Measurements from ENCODE around the gene ATP5PO.
A peak's percentile ranks its signal among the peaks of the same experiment; 100 is the strongest.

The ATP5PO gene

DNA sequence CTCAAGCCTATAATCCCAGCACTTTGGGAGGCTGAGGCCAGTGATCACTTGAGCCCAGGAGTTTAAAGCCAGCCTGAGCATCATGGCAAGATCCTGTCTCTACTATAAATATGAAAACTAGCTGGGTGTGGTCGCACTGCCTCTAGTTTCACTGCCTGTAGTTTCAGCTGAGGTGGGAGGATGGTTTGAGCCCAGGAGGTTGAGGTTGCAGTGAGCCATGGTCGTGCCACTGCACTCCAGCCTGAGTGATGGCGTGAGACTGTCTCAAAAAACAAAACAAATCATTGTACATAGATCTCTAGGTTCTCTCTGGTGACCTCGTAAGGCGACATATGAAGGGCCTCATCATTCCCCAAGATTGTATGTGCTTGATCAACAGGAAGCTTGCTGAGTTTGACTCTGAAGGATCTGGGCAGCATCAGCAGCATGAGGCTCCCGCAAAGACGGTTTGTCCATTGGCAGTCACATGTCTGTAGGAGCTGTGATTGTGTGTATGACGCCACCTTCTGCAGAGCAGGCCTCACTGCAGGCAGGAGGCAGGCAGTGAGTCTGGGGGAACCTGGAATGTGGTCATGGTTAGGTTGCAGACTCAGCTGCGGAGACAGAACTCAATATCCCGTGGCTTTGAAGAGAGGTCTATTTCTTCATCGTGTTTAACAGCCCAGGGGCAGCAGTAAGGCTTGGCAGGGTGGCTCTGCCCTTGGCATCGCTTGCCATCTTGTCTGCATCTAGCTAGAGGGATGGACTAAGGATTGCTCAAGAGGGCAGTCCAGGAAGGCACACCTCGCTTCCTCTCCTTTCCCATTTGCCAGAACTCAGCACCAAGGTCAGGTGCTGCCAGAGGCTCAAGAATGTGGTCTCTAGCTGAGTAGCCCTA lies 14.0 kb downstream of the ATP5PO start:
- peak overlapping the region; percentile 14 for H3K27ac ChIP-seq (ENCODE audit: low read depth, low read length)
- no peaks in the 10 kb centered on the region for H3K27me3 ChIP-seq (ENCODE audit: control insufficient read depth in 5 of 5, insufficient read depth in 4 of 5, low read length in 5 of 5)
- H3K9me3 ChIP-seq (ENCODE audit: control insufficient read depth in 5 of 5, low read length in 5 of 5), result no peaks in the 10 kb centered on the region
- H3K9ac ChIP-seq (ENCODE audit: low read length in 5 of 5), result no peak overlapping the region
- H3K4me1 ChIP-seq (ENCODE audit: control insufficient read depth in 5 of 5, insufficient read depth in 5 of 5, low read length in 5 of 5), result peaks cover 0 to 4% (median 0%) of the 10 kb centered on the region in 5 donors
- H3K4me3 ChIP-seq (ENCODE audit: low read depth in 1 of 5, low read length in 5 of 5), result no peak overlapping the region
- peaks cover 6 to 46% (median 37%) of the 10 kb centered on the region in 5 donors for H3K36me3 ChIP-seq (ENCODE audit: control insufficient read depth in 5 of 5, insufficient read depth in 5 of 5, low read length in 5 of 5)

DNA sequence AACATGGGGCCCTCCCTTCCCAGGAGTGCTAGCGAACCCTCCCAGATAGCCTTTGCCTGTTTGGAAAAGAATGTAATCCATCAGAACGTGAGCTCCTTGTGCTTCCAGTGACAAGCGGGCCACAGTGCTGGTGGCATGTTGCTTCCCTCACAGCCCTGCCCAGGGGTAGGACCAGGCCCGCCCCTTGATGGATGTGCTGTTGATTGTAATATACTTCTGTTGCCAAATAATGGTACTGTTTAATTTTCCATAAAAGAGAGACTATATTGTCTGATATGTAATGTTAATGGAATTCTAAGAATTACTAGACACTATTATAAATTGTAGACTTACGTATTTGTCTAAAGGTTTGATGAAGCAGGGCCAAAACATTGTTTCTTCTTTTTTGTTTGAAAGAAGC lies 16.4 kb downstream of the ATP5PO start:
- H3K4me3 ChIP-seq (ENCODE audit: low read depth in 1 of 5, low read length in 5 of 5), result no peak overlapping the region
- peaks cover 2 to 19% (median 12%) of the 10 kb centered on the region in 5 donors for H3K4me1 ChIP-seq (ENCODE audit: control insufficient read depth in 5 of 5, insufficient read depth in 5 of 5, low read length in 5 of 5)
- peak overlapping the region in 1 of 5 donors; percentile 20 for H3K9ac ChIP-seq (ENCODE audit: low read length in 5 of 5)
- H3K27ac ChIP-seq (ENCODE audit: low read depth, low read length), result no peak overlapping the region
- no peaks in the 10 kb centered on the region for H3K27me3 ChIP-seq (ENCODE audit: control insufficient read depth in 5 of 5, insufficient read depth in 4 of 5, low read length in 5 of 5)
- no peaks in the 10 kb centered on the region for H3K9me3 ChIP-seq (ENCODE audit: control insufficient read depth in 5 of 5, low read length in 5 of 5)
- peaks cover 0 to 26% (median 13%) of the 10 kb centered on the region in 5 donors for H3K36me3 ChIP-seq (ENCODE audit: control insufficient read depth in 5 of 5, insufficient read depth in 5 of 5, low read length in 5 of 5)

DNA sequence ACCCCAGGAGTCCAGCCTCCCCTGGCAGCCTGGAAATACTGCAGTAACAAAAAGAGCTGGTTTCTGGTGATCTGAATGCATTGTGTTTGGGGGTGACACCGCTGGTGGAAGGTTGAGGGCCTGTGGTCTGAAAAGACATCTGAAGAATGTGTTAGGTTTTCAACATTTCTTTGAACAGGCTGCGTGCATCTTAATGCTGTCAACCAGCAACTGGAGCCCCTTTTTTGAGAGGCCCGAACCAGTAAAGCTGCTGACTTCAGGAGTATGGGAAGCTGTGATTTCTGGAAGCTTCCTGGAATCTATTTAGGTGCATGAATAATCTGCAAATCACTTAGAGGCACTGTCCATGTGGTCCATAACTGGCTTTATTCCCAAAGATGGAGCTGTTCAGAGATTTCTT lies 17.0 kb downstream of the ATP5PO start:
- H3K9me3 ChIP-seq (ENCODE audit: control insufficient read depth in 5 of 5, low read length in 5 of 5), result no peaks in the 10 kb centered on the region
- no peak overlapping the region for H3K27ac ChIP-seq (ENCODE audit: low read depth, low read length)
- peak overlapping the region in 1 of 5 donors; percentile 20 for H3K9ac ChIP-seq (ENCODE audit: low read length in 5 of 5)
- peaks cover 2 to 24% (median 14%) of the 10 kb centered on the region in 5 donors for H3K4me1 ChIP-seq (ENCODE audit: control insufficient read depth in 5 of 5, insufficient read depth in 5 of 5, low read length in 5 of 5)
- peaks cover 0 to 21% (median 10%) of the 10 kb centered on the region in 5 donors for H3K36me3 ChIP-seq (ENCODE audit: control insufficient read depth in 5 of 5, insufficient read depth in 5 of 5, low read length in 5 of 5)
- no peak overlapping the region for H3K4me3 ChIP-seq (ENCODE audit: low read depth in 1 of 5, low read length in 5 of 5)
- H3K27me3 ChIP-seq (ENCODE audit: control insufficient read depth in 5 of 5, insufficient read depth in 4 of 5, low read length in 5 of 5), result no peaks in the 10 kb centered on the region

DNA sequence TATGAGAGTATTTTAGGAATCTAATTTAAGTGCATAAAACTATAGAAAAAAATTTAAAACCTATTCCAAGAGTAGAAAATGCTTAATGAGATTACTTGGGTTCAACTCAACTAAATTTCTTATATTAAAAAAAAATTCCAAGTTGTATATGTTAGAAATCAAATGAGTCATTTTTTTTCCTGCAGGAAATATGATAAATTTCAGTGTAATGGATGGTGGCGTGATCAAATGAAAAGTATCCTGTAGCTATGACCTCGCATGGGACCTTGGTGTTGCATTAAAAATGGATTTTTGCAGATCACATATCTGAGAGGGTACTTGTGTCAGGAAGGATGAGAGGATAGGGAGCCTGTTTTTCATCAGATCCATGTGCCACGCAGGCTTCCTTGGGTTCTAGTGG lies 17.9 kb downstream of the ATP5PO start:
- H3K4me1 ChIP-seq (ENCODE audit: control insufficient read depth in 5 of 5, insufficient read depth in 5 of 5, low read length in 5 of 5), result peaks cover 2 to 24% (median 14%) of the 10 kb centered on the region in 5 donors
- no peaks in the 10 kb centered on the region for H3K27me3 ChIP-seq (ENCODE audit: control insufficient read depth in 5 of 5, insufficient read depth in 4 of 5, low read length in 5 of 5)
- no peaks in the 10 kb centered on the region for H3K9me3 ChIP-seq (ENCODE audit: control insufficient read depth in 5 of 5, low read length in 5 of 5)
- H3K36me3 ChIP-seq (ENCODE audit: control insufficient read depth in 5 of 5, insufficient read depth in 5 of 5, low read length in 5 of 5), result peaks cover 0 to 15% (median 2%) of the 10 kb centered on the region in 5 donors
- no peak overlapping the region for H3K9ac ChIP-seq (ENCODE audit: low read length in 5 of 5)
- no peak overlapping the region for H3K4me3 ChIP-seq (ENCODE audit: low read depth in 1 of 5, low read length in 5 of 5)
- no peak overlapping the region for H3K27ac ChIP-seq (ENCODE audit: low read depth, low read length)

DNA sequence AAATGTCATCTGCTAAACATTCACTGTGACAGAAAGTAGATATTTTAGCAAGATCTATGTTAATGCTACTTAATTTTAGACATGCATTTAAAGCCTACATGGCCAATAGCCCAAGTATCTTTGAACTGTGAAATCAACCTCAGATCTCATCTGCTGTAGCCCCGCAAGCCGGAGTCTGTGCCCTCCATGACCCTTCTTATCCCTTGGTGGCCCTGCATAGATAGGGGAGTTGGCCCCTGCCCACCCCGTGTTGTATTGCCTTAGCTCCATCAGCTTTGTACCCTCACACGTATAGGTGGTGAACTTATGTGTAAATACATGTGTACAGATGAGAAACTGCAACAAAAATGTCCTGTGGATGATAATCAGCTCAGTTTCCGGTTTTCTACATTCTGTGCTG lies 18.5 kb downstream of the ATP5PO start:
- peaks cover 0 to 9% (median 0%) of the 10 kb centered on the region in 5 donors for H3K36me3 ChIP-seq (ENCODE audit: control insufficient read depth in 5 of 5, insufficient read depth in 5 of 5, low read length in 5 of 5)
- H3K9ac ChIP-seq (ENCODE audit: low read length in 5 of 5), result no peak overlapping the region
- no peaks in the 10 kb centered on the region for H3K9me3 ChIP-seq (ENCODE audit: control insufficient read depth in 5 of 5, low read length in 5 of 5)
- no peaks in the 10 kb centered on the region for H3K27me3 ChIP-seq (ENCODE audit: control insufficient read depth in 5 of 5, insufficient read depth in 4 of 5, low read length in 5 of 5)
- peaks cover 2 to 24% (median 14%) of the 10 kb centered on the region in 5 donors for H3K4me1 ChIP-seq (ENCODE audit: control insufficient read depth in 5 of 5, insufficient read depth in 5 of 5, low read length in 5 of 5)
- no peak overlapping the region for H3K4me3 ChIP-seq (ENCODE audit: low read depth in 1 of 5, low read length in 5 of 5)
- H3K27ac ChIP-seq (ENCODE audit: low read depth, low read length), result no peak overlapping the region

DNA sequence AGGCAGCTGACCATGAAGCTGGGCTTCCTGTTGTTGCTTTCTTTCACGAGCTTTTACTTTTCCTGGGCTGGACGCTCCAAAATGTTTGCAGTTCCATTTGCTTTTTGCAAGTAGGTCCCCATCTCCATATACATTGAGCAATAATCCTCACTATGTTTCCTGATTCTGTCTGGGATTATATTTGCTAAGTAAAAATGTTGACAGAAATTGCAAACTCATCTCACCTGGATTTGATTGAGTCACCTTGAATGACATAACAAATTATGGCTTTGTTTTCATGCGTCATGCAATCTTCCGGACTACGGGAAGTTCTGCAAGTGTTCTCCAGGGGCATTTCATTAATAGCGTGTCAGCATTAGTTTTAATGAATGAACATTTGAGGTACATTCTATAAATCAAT lies 18.9 kb downstream of the ATP5PO start:
- no peaks in the 10 kb centered on the region for H3K9me3 ChIP-seq (ENCODE audit: control insufficient read depth in 5 of 5, low read length in 5 of 5)
- H3K36me3 ChIP-seq (ENCODE audit: control insufficient read depth in 5 of 5, insufficient read depth in 5 of 5, low read length in 5 of 5), result peaks cover 0 to 5% (median 0%) of the 10 kb centered on the region in 5 donors
- H3K4me1 ChIP-seq (ENCODE audit: control insufficient read depth in 5 of 5, insufficient read depth in 5 of 5, low read length in 5 of 5), result peaks cover 2 to 24% (median 14%) of the 10 kb centered on the region in 5 donors
- H3K27me3 ChIP-seq (ENCODE audit: control insufficient read depth in 5 of 5, insufficient read depth in 4 of 5, low read length in 5 of 5), result no peaks in the 10 kb centered on the region
- H3K9ac ChIP-seq (ENCODE audit: low read length in 5 of 5), result no peak overlapping the region
- H3K27ac ChIP-seq (ENCODE audit: low read depth, low read length), result no peak overlapping the region
- no peak overlapping the region for H3K4me3 ChIP-seq (ENCODE audit: low read depth in 1 of 5, low read length in 5 of 5)

DNA sequence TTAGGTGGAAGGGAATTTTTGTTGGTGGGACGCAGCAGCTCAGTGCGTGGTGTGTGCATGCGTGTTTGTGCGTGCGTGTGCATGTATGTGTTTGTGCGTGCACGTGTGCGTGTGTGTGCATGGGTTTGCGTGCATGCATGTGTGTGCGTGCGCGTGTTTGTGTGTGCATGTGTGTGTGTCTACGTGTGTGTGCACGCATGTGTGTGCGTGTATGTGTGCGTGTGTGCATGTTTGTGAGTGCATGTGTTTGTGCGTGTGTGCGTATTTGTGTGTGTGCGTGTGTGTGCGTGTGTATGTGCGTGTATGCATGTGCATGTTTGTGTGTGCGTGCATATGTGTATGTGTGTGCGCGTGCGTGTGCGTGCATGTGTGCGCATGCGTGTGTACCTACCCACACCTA lies 20.2 kb downstream of the ATP5PO start:
- Histone ChIP-seq H3K4me1 (ENCODE audit: control insufficient read depth in 5 of 5, insufficient read depth in 5 of 5, low read length in 5 of 5) (peaks cover 2 to 20% (median 14%) of the 10 kb centered on the region in 5 donors), H3K9me3 (ENCODE audit: control insufficient read depth in 5 of 5, low read length in 5 of 5) (no peaks in the 10 kb centered on the region), H3K36me3 (ENCODE audit: control insufficient read depth in 5 of 5, insufficient read depth in 5 of 5, low read length in 5 of 5) (peaks cover 0 to 2% (median 0%) of the 10 kb centered on the region in 5 donors), H3K27me3 (ENCODE audit: control insufficient read depth in 5 of 5, insufficient read depth in 4 of 5, low read length in 5 of 5) (no peaks in the 10 kb centered on the region), H3K4me3 (ENCODE audit: low read depth in 1 of 5, low read length in 5 of 5) (peak overlapping the region in 4 of 5 donors; percentile 54 to 57 (median 55)), H3K27ac (ENCODE audit: low read depth, low read length) (no peak overlapping the region), H3K9ac (ENCODE audit: low read length in 5 of 5) (no peak overlapping the region)

DNA sequence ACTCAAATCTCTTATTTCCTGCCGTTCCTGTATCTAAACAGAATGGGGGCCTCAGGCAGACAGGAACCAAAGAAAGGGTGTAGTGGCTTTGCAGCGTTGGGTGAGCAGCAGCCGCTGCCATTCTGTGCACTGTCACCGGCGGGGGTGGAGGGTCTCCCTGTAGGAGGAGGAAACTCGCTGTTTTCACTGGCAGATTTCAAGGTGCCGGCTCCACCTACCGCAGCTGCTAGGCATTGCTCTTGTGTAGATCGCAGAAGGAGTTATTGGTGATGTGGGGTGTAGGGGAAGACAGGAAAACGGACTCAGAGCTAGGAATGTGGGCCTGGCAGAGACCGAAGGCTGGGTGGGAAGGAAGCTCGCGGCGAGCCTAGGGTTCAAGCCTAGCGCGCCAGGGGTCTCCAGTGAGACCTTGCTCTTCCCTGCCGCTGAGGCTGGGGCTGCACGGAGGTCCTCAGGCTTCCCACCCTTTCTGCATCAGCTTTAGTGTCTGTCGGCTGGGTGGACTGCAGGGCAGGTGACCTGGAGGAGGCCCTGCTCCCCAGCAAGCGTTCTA lies 20.8 kb downstream of the ATP5PO start:
- H3K4me1 ChIP-seq (ENCODE audit: control insufficient read depth in 5 of 5, insufficient read depth in 5 of 5, low read length in 5 of 5), result peaks cover 2 to 20% (median 14%) of the 10 kb centered on the region in 5 donors
- peak overlapping the region; percentile 54 to 57 (median 56) for H3K4me3 ChIP-seq (ENCODE audit: low read depth in 1 of 5, low read length in 5 of 5)
- peak overlapping the region in 4 of 5 donors; percentile 9 to 60 (median 46) for H3K9ac ChIP-seq (ENCODE audit: low read length in 5 of 5)
- peaks cover 0 to 2% (median 0%) of the 10 kb centered on the region in 5 donors for H3K36me3 ChIP-seq (ENCODE audit: control insufficient read depth in 5 of 5, insufficient read depth in 5 of 5, low read length in 5 of 5)
- H3K9me3 ChIP-seq (ENCODE audit: control insufficient read depth in 5 of 5, low read length in 5 of 5), result no peaks in the 10 kb centered on the region
- H3K27me3 ChIP-seq (ENCODE audit: control insufficient read depth in 5 of 5, insufficient read depth in 4 of 5, low read length in 5 of 5), result no peaks in the 10 kb centered on the region
- H3K27ac ChIP-seq (ENCODE audit: low read depth, low read length), result no peak overlapping the region

DNA sequence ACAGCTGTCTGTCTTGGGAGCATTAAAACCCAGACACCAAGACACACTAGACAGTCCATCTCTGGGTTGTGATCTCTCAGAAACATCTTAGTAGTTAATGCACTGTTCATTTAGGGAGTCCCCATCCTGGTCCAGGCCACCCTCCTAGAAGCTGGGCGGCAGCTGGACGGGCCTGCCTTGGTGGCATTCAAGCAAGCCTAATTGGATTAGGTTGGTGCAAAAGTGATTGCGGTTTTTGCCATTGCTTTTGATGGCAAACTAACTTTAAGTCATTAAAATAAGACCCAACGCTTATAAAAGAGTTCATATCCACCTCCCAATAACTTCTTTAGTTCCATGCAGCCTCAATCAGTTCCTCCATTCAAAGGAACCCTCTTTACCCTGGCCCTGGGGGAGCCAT lies 21.7 kb downstream of the ATP5PO start:
- Histone ChIP-seq H3K9me3 (ENCODE audit: control insufficient read depth in 5 of 5, low read length in 5 of 5) (no peaks in the 10 kb centered on the region), H3K27me3 (ENCODE audit: control insufficient read depth in 5 of 5, insufficient read depth in 4 of 5, low read length in 5 of 5) (no peaks in the 10 kb centered on the region), H3K4me3 (ENCODE audit: low read depth in 1 of 5, low read length in 5 of 5) (peak overlapping the region in 1 of 5 donors; percentile 7), H3K9ac (ENCODE audit: low read length in 5 of 5) (peak overlapping the region in 2 of 5 donors; percentile 9 to 26), H3K36me3 (ENCODE audit: control insufficient read depth in 5 of 5, insufficient read depth in 5 of 5, low read length in 5 of 5) (peaks cover 0 to 4% (median 0%) of the 10 kb centered on the region in 5 donors), H3K27ac (ENCODE audit: low read depth, low read length) (no peak overlapping the region), H3K4me1 (ENCODE audit: control insufficient read depth in 5 of 5, insufficient read depth in 5 of 5, low read length in 5 of 5) (peaks cover 2 to 20% (median 14%) of the 10 kb centered on the region in 5 donors)

DNA sequence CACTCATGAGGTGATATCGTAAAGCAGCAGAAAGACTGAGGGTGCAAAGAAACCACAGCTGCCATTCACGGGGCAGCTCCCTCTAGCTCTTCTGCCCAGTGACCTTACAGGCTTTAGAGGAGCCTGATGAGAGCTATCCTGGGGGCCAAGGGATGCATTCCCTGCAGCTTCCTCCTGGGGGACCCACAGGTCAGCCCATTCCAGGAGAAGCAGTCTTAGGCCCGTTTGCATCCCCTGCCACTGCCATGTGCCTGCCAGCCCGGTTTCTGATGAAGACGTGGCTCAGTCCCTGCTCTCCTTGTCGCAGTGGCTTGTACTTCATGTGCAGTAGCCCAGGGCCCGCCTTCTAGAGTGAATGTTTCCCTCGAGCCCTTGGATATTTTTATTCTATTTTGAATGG lies 22.8 kb downstream of the ATP5PO start:
- Histone ChIP-seq H3K9ac (ENCODE audit: low read length in 5 of 5) (no peak overlapping the region), H3K4me3 (ENCODE audit: low read depth in 1 of 5, low read length in 5 of 5) (no peak overlapping the region), H3K9me3 (ENCODE audit: control insufficient read depth in 5 of 5, low read length in 5 of 5) (no peaks in the 10 kb centered on the region), H3K36me3 (ENCODE audit: control insufficient read depth in 5 of 5, insufficient read depth in 5 of 5, low read length in 5 of 5) (peaks cover 0 to 6% (median 0%) of the 10 kb centered on the region in 5 donors), H3K4me1 (ENCODE audit: control insufficient read depth in 5 of 5, insufficient read depth in 5 of 5, low read length in 5 of 5) (peaks cover 2 to 20% (median 14%) of the 10 kb centered on the region in 5 donors), H3K27me3 (ENCODE audit: control insufficient read depth in 5 of 5, insufficient read depth in 4 of 5, low read length in 5 of 5) (no peaks in the 10 kb centered on the region), H3K27ac (ENCODE audit: low read depth, low read length) (no peak overlapping the region)

Data from subcutaneous abdominal adipose tissue (tissue), 5 donors.